GM18868 (cell line): ENCODE results near the gene TRMT5.

Experiments
- ATAC-seq: cut with Tn5 transposase; IDR thresholded peaks from one replicate; pipeline ENCODE4 v1.9.1; 2021; ENCODE audit warnings: mild to moderate bottlenecking, moderate library complexity; ENCODE audit not compliant: unreplicated experiment

Gene TRMT5

GRCh38 chr14:60980811-60981632 is at the start of gene TRMT5, which contains the start of gene SLC38A6:
TSS of gene TRMT5 (minus strand) at chr14:60981079. CDS start at chr14:60980973, 106 bp downstream.
TSS of gene SLC38A6 (plus strand) at chr14:60981245. CDS start at chr14:60981278, 33 bp downstream.
- peak; percentile 88 for ATAC-seq

- ATAC-seq = no peak
Measured at GRCh38 chr14:61026526-61026925, 45.6 kb upstream of the TRMT5 start.

GRCh38 chr14:61025251-61026223 is 44.7 kb upstream of the TRMT5 start:
- peak; percentile 66 for ATAC-seq

- no peak for ATAC-seq
Measured at GRCh38 chr14:61019537-61019936, 38.7 kb upstream of the TRMT5 start.

GRCh38 chr14:61003571-61003970 is 22.7 kb upstream of the TRMT5 start:
- ATAC-seq = no peak

GRCh38 chr14:60999536-60999935 is 18.7 kb upstream of the TRMT5 start:
- no peak for ATAC-seq

GRCh38 chr14:60998617-60999016 is 17.7 kb upstream of the TRMT5 start:
- ATAC-seq = no peak

- ATAC-seq = no peak
Measured at GRCh38 chr14:60989599-60989998, 8.7 kb upstream of the TRMT5 start.

GRCh38 chr14:60986500-60986899 is 5.6 kb upstream of the TRMT5 start:
- no peak for ATAC-seq

- ATAC-seq = no peak
Measured at GRCh38 chr14:60984196-60984595, 3.3 kb upstream of the TRMT5 start.

- no peak for ATAC-seq
Measured at GRCh38 chr14:60981633-60982455, 965 bp upstream of the TRMT5 start.

GRCh38 chr14:60977847-60978246 is 3.0 kb downstream of the TRMT5 start:
- ATAC-seq = no peak

- no peak for ATAC-seq
Measured at GRCh38 chr14:60975551-60975950, 5.3 kb downstream of the TRMT5 start.

GRCh38 chr14:60974090-60974651 is 6.7 kb downstream of the TRMT5 start:
- ATAC-seq = no peak

- no peak for ATAC-seq
Measured at GRCh38 chr14:60973070-60973469, 7.8 kb downstream of the TRMT5 start.

- no peak for ATAC-seq
Measured at GRCh38 chr14:60972295-60972694, 8.6 kb downstream of the TRMT5 start.

- no peak for ATAC-seq
Measured at GRCh38 chr14:60971271-60971670, 9.6 kb downstream of the TRMT5 start.

- ATAC-seq = no peak
Measured at GRCh38 chr14:60970146-60970545, 10.7 kb downstream of the TRMT5 start.

GRCh38 chr14:60968671-60969070 is 12.2 kb downstream of the TRMT5 start:
- no peak for ATAC-seq

- ATAC-seq = no peak
Measured at GRCh38 chr14:60968099-60968498, 12.8 kb downstream of the TRMT5 start.
